HepG2 (cell line): Measurements from ENCODE around the gene EPN3. TPM values are rescaled to one million over a fixed set of nuclear protein-coding genes. Genes with fewer than 3 reads are reported as not detected.

Experiments
- ARHGAP35 ChIP-seq: sonication (generic); formaldehyde crosslinking; IDR thresholded peaks from 2 replicates; pipeline ENCODE4 v1.9.0; 2022; ENCODE audit warnings: mild to moderate bottlenecking, inconsistent platforms, moderate library complexity, missing genetic modification reagents, borderline replicate concordance
- FOXA3 ChIP-seq: IDR thresholded peaks from 2 replicates; pipeline ENCODE4 v1.6.1; 2016; ENCODE audit warnings: missing genetic modification reagents, missing compliant biosample characterization
- HCFC1 ChIP-seq: fragments of 150-350 bp; IDR thresholded peaks from 2 replicates; pipeline ENCODE4 v1.6.1; 2014; ENCODE audit warnings: low read depth, low read length
- KLF12 ChIP-seq: sonication (generic); formaldehyde crosslinking; IDR thresholded peaks from 2 replicates; pipeline ENCODE4 v1.4.0; 2020; ENCODE audit warnings: missing genetic modification reagents, borderline replicate concordance
- POLR2G ChIP-seq: fragments of 200-400 bp; formaldehyde crosslinking; IDR thresholded peaks from 2 replicates; pipeline ENCODE4 v1.6.1; 2018; ENCODE audit warnings: mild to moderate bottlenecking, low read depth, low read length, moderate library complexity
- PRMT3 ChIP-seq: sonication (generic); formaldehyde crosslinking; IDR thresholded peaks from 2 replicates; pipeline ENCODE4 v1.8.1; 2022; ENCODE audit warnings: low read depth, mild to moderate bottlenecking, moderate library complexity, missing genetic modification reagents, borderline replicate concordance
- REPIN1 ChIP-seq: sonication (generic); formaldehyde crosslinking; IDR thresholded peaks from 2 replicates; pipeline ENCODE4 v1.8.0; 2022; ENCODE audit warnings: missing genetic modification reagents, low read depth, mild to moderate bottlenecking, borderline replicate concordance
- ZNF160 ChIP-seq: sonication (generic); formaldehyde crosslinking; IDR thresholded peaks from 2 replicates; pipeline ENCODE4 v1.8.0; 2022; ENCODE audit warnings: mild to moderate bottlenecking, inconsistent platforms, missing genetic modification reagents
- ZNF317 ChIP-seq: sonication (generic); formaldehyde crosslinking; IDR thresholded peaks from 2 replicates; pipeline ENCODE4 v1.5.0; 2020; ENCODE audit warnings: mild to moderate bottlenecking, missing genetic modification reagents
- polyA plus RNA-seq, 8 experiments: library from polyadenylated mRNA; depleted of rRNA in 3 of 8; stranded (reverse) in 7 of 8; unstranded in 1 of 8; fragments of >200 nt; fragmentation: Illumina TruSeq in 4 of 8; extraction: Trizol in 4 of 8; gene quantifications; 2 replicates each; pipeline versions ENCODE4 v1.2.1 to v1.2.3, GENCODE V29; 2011 to 2016; ENCODE audit warnings: low read depth in 4 of 8, missing spikeins in 1 of 8, mixed read lengths in 1 of 8; ENCODE audit not compliant: insufficient read depth in 1 of 8
- total RNA-seq, 5 experiments: library from RNA; depleted of rRNA; stranded (reverse); fragments of >200 nt; fragmentation: Illumina TruSeq; extraction: Trizol; gene quantifications; 2 replicates each; pipeline ENCODE4 v1.2.3, GENCODE V29; 2016; ENCODE audit warnings: low read depth in 1 of 5
- TF ChIP-seq, protein P1 (sequence below): sonication (generic); formaldehyde crosslinking; conservative IDR thresholded peaks from 2 replicates; pipeline ENCODE4 v1.4.0; 2020; ENCODE audit warnings: missing genetic modification reagents
- TF ChIP-seq, protein P2 (sequence below), 2 experiments: sonication (generic) in 1 of 2; formaldehyde crosslinking in 1 of 2; IDR thresholded peaks; 2 replicates each; pipeline versions ENCODE4 v1.4.0 to v1.6.1; 2016 to 2020; ENCODE audit warnings: borderline replicate concordance in 1 of 2, low read depth in 1 of 2, mild to moderate bottlenecking in 1 of 2, missing genetic modification reagents in 1 of 2
- TF ChIP-seq, protein P3 (sequence below): sonication (generic); formaldehyde crosslinking; IDR thresholded peaks from 2 replicates; pipeline ENCODE4 v1.5.0; 2020; ENCODE audit warnings: mild to moderate bottlenecking, missing genetic modification reagents
- TF ChIP-seq, protein P4 (sequence below): sonication (generic); formaldehyde crosslinking; IDR thresholded peaks from 2 replicates; pipeline ENCODE4 v1.5.0; 2020; ENCODE audit warnings: mild to moderate bottlenecking, missing genetic modification reagents
- TF ChIP-seq, protein P5 (sequence below): sonication (generic); formaldehyde crosslinking; IDR thresholded peaks from 2 replicates; pipeline ENCODE4 v1.4.0; 2020; ENCODE audit warnings: missing genetic modification reagents; ENCODE audit errors: not compliant biosample characterization
- TF ChIP-seq, protein P6 (sequence below): IDR thresholded peaks from 2 replicates; pipeline ENCODE4 v1.6.1; 2016; ENCODE audit warnings: low read depth, borderline replicate concordance

The EPN3 gene
- total and polyA plus RNA-seq, 2 of the 13 experiments (the other 11 are each of a cell fraction or from before 2014, with no cell fraction given) = 0.11 to 0.95 TPM

DNA sequence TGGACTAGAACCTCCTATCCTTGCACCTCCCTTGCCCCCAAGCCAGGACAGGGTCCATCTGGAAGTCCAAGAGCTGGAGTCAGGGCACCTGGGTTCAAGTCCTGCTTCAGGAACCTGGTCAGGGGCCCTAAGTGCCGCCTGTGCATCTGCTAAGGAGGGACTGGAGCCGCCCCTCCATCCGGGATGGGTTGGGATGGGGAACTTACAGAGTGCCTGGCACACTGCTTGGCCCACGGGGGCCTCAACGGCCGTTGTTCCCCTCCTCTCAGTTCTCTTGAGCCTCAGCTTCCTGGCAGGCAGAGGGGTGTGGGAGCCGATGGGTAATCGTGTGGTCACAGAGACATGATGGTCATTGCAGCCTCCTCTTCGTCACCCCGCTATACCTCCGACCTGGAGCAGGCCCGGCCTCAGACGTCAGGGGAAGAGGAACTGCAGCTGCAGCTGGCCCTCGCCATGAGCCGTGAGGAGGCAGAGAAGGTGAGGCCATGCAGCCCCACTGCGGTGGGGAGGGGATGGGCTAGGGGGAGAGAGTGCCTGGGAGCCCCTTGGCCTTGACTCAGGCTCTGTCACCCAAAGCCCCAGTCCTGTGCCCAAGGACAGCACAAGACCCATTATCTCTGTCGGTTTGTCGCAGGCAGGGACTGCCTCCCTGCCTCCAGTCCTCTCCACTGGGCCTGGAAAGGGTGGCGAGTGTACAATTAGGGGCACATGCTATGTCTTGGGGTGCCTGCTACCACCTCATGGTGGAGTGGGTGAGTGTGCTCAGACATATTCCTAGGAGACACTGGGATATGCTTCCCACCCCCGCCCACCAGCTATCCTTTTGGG is 5.4 kb downstream of the EPN3 start (continued):
- TF ChIP-seq PRMT3 (CRISPR knock-in tag) = no peak
- TF ChIP-seq, protein P1, sequence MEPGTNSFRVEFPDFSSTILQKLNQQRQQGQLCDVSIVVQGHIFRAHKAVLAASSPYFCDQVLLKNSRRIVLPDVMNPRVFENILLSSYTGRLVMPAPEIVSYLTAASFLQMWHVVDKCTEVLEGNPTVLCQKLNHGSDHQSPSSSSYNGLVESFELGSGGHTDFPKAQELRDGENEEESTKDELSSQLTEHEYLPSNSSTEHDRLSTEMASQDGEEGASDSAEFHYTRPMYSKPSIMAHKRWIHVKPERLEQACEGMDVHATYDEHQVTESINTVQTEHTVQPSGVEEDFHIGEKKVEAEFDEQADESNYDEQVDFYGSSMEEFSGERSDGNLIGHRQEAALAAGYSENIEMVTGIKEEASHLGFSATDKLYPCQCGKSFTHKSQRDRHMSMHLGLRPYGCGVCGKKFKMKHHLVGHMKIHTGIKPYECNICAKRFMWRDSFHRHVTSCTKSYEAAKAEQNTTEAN (CRISPR knock-in tag) = no peak
- TF ChIP-seq, protein P2, sequence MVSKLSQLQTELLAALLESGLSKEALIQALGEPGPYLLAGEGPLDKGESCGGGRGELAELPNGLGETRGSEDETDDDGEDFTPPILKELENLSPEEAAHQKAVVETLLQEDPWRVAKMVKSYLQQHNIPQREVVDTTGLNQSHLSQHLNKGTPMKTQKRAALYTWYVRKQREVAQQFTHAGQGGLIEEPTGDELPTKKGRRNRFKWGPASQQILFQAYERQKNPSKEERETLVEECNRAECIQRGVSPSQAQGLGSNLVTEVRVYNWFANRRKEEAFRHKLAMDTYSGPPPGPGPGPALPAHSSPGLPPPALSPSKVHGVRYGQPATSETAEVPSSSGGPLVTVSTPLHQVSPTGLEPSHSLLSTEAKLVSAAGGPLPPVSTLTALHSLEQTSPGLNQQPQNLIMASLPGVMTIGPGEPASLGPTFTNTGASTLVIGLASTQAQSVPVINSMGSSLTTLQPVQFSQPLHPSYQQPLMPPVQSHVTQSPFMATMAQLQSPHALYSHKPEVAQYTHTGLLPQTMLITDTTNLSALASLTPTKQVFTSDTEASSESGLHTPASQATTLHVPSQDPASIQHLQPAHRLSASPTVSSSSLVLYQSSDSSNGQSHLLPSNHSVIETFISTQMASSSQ (IDR thresholded peaks at IDR 0.05; ENCODE audit: low read depth) = no peak
- TF ChIP-seq, protein P2 (CRISPR knock-in tag; IDR thresholded peaks at IDR 0.05; ENCODE audit: borderline replicate concordance) = no peak
- TF ChIP-seq ARHGAP35 (CRISPR knock-in tag) = no peak
- TF ChIP-seq, protein P3, sequence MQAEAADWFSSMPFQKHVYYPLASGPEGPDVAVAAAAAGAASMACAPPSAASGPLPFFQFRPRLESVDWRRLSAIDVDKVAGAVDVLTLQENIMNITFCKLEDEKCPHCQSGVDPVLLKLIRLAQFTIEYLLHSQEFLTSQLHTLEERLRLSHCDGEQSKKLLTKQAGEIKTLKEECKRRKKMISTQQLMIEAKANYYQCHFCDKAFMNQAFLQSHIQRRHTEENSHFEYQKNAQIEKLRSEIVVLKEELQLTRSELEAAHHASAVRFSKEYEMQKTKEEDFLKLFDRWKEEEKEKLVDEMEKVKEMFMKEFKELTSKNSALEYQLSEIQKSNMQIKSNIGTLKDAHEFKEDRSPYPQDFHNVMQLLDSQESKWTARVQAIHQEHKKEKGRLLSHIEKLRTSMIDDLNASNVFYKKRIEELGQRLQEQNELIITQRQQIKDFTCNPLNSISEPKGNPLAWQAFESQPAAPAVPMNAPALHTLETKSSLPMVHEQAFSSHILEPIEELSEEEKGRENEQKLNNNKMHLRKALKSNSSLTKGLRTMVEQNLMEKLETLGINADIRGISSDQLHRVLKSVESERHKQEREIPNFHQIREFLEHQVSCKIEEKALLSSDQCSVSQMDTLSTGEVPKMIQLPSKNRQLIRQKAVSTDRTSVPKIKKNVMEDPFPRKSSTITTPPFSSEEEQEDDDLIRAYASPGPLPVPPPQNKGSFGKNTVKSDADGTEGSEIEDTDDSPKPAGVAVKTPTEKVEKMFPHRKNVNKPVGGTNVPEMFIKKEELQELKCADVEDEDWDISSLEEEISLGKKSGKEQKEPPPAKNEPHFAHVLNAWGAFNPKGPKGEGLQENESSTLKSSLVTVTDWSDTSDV (CRISPR knock-in tag) = peak; percentile 64; the same call in 1 of the 2 replicates
- no peak for TF ChIP-seq KLF12 (CRISPR knock-in tag)
- TF ChIP-seq ZNF160 = no peak
- no peak for TF ChIP-seq FOXA3 (CRISPR knock-in tag)
- TF ChIP-seq, protein P4, sequence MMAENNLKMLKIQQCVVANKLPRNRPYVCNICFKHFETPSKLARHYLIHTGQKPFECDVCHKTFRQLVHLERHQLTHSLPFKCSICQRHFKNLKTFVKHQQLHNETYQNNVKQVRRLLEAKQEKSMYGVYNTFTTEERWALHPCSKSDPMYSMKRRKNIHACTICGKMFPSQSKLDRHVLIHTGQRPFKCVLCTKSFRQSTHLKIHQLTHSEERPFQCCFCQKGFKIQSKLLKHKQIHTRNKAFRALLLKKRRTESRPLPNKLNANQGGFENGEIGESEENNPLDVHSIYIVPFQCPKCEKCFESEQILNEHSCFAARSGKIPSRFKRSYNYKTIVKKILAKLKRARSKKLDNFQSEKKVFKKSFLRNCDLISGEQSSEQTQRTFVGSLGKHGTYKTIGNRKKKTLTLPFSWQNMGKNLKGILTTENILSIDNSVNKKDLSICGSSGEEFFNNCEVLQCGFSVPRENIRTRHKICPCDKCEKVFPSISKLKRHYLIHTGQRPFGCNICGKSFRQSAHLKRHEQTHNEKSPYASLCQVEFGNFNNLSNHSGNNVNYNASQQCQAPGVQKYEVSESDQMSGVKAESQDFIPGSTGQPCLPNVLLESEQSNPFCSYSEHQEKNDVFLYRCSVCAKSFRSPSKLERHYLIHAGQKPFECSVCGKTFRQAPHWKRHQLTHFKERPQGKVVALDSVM (CRISPR knock-in tag) = peak; percentile 69
- 0 out of 2 replicates have a peak, but pooled peaks have one; percentile 24 for TF ChIP-seq ZNF317 (CRISPR knock-in tag)
- TF ChIP-seq POLR2G = no peak
- TF ChIP-seq HCFC1 = no peak
- TF ChIP-seq, protein P5, sequence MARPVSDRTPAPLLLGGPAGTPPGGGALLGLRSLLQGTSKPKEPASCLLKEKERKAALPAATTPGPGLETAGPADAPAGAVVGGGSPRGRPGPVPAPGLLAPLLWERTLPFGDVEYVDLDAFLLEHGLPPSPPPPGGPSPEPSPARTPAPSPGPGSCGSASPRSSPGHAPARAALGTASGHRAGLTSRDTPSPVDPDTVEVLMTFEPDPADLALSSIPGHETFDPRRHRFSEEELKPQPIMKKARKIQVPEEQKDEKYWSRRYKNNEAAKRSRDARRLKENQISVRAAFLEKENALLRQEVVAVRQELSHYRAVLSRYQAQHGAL (CRISPR knock-in tag) = no peak
- TF ChIP-seq, protein P6, sequence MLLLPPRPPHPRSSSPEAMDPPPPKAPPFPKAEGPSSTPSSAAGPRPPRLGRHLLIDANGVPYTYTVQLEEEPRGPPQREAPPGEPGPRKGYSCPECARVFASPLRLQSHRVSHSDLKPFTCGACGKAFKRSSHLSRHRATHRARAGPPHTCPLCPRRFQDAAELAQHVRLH (CRISPR knock-in tag) = no peak
- TF ChIP-seq REPIN1 (CRISPR knock-in tag) = no peak
